Activated CD8-positive, alpha-beta memory T cell treated with anti-CD3 and anti-CD28 coated beads for 1 hour (primary cell): Measurements from ENCODE around the gene FSCN2.
"Not testable (repeated sequence)": the region's sequence is repeated elsewhere in the genome, so short reads cannot be mapped to it uniquely, and the experiment has no call there.

Experiments
- DNase-seq, 2 donors: peaks; one replicate each; pipeline ENCODE4 v3.0.0-alpha.2; 2020; ENCODE audit warnings: low read depth in 1 of 2; ENCODE audit errors: extremely low read depth in 1 of 2

Gene FSCN2

DNA sequence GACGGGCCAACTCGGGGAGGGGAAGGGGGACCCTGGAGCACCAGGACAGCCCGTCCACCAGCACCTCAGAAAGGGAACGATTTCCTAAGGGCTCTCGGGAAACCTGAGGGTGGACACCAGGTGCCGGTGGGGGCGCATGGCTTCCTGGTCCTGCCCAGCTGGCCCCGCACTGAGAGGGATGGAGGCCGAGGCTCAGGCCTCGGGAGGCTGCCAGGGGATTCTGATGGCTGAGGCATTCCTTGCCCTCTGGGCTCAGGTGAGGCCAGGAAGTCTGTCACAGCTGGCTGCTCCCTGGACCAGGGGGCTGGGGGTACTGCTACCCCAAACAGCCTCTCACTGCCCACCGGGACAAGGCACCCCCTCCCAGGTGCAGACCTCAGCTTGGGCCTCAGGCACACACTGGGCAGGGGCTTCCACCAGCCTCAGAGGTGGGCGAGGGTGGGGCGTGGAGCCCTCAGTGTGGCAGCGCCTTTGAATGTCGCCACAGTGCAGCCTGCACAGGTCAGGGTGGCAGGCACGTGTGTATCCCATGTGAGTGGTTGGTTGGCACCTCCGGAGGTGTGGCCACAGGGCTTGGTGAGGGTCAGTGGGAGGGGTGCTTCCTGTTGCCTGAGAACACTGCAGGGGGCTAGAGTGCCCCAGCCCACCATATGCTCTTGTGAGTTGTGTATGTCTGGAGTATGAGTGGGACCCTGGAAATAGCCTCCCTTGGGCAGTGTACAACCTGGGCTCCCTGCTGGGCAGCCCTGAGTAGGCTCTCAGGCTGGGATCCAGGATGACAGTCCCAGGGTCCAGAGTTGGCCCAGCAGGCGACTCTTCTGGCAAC lies 3.9 kb upstream of the FSCN2 start:
- no peak for DNase-seq

DNA sequence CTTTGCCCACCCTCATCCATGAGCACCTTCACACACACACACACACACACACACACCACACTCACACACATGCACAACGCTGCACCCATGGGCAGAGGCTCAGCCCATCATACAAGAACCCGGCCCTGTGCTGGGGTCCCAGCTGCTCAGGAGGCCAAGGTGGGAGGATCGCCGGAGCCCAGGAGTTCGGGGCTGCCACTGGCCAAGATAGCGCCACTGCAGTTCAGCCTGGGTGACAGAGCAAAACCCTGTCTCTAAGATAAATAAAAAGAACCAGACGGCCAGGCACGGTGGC lies 3.4 kb upstream of the FSCN2 start:
- DNase-seq, result no peak

DNA sequence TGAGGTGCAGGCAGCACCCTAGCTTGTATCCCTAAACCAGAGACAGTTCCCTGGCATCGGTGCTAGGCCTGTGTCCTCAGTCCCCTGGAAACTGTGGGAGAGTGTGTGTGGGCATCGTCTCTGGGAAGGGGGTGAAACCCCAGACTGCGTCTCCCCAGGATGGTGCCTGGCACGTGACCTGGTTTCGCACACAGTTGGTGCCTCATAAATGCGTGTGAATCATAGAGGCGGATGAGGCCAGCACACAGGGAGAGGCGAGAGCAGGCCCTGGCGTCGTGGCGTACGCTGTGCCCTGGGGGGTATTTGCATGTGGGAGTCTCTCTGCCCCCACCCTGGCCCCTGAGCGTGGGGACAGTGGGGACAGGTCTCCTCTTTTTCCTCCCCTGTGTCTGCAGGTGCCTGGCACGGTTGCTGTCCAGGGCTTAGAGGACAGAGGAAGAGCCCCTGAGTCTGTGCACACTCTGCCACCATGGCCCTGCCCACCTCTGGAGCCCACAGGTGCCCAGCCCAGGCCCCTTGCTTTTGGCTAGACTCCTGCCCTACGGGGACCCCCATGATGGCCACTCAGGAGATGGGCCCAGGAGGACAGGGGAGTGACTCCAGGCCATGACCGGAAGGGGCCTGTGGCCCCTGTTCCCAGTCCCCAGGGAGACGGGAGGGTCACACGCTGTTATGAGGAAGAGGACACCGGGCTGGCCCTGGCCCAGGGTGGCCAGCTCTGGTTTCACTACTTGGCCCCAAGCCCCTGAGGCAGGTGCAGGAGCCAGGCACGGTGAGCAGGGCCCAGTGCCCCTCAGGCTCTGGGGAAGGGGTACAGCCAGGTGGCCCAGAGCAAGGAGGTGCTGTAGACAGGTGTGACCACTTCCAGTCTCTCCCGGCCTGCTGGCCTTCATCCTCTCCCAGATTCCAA lies 1.3 kb upstream of the FSCN2 start:
- no peak for DNase-seq

DNA sequence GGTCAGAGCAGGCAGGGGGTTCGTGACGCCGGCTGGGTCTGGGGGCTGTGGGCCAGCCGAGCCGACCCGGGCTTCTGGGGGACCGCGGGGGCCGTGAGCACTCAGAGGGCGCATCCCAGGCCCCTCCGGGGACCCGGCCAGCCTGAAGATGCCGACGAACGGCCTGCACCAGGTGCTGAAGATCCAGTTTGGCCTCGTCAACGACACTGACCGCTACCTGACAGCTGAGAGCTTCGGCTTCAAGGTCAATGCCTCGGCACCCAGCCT lies 140 bp downstream of the FSCN2 start:
- no peak for DNase-seq

DNA sequence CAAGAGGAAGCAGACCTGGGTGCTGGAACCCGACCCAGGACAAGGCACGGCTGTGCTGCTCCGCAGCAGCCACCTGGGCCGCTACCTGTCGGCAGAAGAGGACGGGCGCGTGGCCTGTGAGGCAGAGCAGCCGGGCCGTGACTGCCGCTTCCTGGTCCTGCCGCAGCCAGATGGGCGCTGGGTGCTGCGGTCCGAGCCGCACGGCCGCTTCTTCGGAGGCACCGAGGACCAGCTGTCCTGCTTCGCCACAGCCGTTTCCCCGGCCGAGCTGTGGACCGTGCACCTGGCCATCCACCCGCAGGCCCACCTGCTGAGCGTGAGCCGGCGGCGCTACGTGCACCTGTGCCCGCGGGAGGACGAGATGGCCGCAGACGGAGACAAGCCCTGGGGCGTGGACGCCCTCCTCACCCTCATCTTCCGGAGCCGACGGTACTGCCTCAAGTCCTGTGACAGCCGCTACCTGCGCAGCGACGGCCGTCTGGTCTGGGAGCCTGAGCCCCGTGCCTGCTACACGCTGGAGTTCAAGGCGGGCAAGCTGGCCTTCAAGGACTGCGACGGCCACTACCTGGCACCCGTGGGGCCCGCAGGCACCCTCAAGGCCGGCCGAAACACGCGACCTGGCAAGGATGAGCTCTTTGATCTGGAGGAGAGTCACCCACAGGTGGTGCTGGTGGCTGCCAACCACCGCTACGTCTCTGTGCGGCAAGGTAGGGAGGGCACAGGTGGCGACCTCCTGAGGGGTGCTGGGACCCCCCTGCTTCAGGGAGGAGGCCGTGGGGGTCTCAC lies 667 bp downstream of the FSCN2 start:
- DNase-seq, result no peak

DNA sequence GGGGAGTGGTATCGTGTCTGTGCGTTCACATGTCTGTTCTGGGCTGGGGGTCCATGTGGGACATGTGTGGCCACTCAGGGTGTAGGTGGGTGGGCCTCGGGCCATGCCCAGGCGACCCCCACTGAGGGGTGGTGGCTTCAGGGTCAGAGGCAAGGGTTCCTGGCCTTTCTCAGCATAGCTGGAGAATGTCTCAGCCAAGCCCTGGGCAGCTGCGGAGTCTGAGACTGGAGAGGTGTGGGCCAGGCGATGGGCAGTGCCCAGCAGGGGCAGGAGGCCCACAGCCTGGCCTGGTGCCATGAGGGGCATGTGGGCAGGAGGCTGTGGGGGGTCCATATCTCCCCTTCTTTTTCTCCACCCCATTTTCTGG lies 1.2 kb downstream of the FSCN2 start:
- DNase-seq, result no peak

DNA sequence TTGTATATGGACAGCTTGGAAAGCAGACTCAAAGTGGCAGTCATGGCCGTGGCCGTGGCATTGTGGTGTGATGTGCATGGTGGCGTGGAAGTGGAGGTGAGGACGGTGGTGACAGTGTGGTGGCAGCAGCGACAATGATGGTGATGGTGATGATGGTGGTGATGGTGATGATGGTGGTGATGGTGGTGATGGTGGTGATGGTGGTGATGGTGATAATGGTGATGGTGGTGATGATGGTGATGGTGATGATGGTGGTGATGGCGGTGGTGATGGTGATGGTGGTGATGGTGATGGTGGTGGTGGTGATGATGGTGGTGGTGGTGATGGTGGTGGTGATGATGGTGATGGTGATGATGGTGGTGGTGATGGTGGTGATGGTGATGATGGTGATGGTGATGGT lies 2.8 kb downstream of the FSCN2 start:
- not testable (repeated sequence) for DNase-seq

DNA sequence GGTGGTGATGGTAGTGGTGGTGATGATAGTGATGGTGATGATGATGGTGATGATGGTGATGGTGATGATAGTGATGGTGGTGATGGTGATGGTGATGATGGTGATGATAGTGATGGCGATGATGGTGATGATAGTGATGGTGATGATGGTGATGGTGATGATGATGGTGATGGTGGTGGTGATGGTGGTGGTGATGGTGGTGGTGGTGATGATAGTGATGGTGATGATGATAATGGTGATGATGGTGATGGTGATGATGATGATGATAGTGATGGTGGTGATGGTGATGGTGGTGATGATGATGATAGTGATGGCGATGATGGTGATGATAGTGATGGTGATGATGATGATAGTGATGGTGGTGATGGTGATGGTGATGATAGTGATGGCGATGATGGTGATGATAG lies 3.8 kb downstream of the FSCN2 start:
- DNase-seq, result not testable (repeated sequence)

DNA sequence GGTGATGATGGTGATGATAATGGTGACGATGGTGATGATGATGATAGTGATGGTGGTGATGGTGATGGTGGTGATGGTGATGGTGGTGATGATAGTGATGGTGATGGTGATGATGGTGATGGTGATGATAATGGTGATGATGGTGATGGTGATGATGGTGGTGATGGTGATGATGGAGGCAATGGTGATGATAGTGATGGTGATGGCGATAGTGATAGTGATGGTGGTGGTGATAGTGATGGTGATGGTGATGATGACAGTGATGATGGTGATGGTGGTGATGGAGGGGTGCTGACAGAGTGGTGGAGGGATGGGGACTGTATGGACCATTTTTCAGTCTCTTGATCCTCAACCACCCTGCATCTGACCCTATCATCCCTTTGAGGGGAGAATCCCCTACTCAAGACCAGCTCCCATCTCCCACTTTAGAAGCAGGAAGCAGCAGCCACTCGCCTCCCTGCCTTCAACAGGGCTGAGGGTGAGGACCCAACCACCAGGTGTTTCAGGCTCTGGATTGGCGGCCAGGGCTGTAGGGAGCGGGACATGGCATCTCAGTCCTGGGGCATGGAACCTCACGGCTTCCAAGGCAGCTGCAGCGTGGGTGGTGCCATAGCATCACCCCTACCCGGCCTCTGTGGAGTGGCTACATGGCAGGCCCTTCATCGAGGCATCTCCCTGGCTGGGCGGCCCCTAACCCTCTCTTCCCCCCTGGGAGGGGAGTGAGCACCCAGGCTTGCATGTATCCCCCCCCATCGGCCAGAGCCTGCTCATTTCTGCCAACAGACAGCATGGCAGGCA lies 4.5 kb downstream of the FSCN2 start:
- DNase-seq, result no peak

DNA sequence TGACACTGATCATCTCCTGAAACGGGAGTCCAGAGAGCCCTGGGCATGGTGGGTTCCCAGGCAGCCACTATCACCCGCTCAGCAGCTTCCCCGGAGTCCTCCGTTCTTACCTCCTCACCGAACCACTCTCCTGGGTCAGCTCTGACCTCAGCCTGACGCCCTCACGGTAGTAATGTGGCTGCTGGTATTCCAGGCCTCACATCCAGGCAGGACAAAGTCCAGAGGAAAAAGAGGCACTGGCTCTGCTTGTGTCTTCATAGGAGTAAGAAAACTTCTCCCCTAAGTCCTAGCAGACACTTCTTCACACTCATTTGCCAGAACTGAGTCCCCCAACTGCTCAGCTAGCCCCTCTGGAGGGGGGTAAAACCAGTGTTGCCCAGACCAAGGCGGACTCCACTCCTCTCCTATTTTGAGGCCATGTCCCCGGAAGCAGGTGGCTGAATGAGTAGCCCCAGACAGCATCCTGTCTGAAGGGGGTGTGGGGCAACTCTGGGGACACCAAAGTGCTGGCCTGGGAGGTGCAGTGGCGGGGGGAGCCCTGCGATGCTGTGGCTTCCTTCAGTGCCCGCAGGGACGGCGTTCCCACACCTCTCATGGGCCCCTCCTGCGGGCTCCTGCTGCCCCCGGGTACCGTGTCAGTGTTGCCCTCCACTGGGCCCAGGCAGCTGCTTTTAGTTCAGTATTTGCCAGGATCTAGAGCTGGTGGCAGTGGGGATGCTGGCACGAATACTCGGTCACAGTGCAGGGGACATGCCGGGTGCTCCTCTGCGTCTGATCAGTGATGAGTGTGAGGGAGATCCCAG lies 5.4 kb downstream of the FSCN2 start:
- no peak for DNase-seq

DNA sequence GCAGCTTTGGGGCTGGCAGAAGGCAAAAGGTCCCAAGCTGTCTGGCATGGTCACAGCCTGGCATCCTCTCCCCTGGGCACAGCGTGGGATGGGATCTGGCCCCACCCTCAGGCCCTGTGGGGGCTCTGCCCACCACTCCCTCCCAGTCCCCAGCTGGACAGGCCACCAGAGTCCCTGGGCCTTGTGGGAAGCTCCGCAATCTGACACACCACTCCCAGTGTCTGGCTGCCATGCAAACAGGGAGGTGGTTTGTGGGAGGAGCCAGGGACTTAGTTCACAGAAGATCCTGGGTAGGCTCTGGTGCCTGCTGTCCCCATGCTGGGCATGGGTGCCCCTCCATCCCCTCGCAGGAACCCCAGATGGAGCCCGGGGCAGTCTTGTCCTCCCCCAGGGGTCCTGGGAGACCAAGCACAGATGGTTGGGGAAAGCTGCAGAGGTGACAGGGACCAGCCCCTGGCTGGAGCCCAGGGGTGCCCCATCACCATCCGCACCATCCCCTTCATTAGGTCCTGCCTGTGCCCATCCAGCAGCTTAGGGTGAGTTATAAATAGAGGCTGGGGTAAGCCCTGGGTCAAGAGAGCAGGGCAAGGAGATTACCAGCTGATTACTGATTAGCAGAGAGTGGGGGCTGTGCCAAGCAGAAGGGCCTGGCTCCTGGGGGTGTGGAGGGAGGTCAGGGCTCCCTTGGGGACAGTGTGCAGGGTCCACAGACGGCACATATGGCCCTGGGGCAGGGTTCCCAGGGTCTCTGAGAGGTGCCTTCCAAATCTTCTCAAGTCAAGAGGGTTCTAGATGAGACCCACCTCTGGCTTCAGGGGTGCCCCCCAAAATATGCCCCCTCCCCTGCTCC lies 6.2 kb downstream of the FSCN2 start:
- no peak for DNase-seq

DNA sequence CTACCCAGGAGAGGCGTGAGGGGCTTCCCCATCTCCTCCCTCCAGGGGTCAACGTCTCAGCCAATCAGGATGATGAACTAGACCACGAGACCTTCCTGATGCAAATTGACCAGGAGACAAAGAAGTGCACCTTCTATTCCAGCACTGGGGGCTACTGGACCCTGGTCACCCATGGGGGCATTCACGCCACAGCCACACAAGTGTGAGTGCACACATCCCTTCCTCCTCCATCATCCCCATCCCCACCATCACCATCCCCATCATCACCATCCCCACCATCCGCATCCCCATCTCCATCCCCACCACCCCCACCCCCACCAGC lies 6.8 kb downstream of the FSCN2 start:
- no peak for DNase-seq

DNA sequence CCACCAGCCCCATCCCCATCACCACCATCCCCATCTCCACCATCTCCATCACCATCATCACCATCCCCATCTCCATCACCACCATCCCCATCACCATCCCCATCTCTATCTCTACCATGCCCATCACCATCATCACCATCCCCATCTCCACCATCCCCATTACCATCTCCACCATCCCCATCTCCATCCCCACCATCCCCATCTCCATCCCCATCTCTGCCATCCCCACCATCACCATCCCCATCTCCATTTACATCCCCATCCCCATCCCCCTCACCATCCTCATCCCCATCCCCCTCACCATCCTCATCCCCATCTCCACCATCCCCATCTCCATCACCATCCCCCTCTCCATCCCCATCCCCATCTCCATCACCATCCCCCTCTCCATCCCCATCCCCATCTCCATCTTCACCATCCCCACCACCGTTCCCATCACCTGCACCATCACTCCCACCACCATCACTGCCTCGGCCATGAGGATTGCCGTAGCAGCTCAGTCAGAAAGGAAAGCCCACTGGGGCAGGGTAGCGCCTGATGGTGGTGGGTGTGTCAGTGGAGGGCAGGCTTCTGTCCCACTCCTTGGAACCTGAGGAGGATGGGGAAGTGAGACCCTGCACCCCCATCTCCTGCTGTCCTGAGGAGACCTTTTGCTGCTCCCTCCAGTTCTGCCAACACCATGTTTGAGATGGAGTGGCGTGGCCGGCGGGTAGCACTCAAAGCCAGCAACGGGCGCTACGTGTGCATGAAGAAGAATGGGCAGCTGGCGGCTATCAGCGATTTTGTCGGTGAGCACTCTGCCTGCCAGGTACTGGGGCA lies 7.5 kb downstream of the FSCN2 start:
- no peak for DNase-seq

DNA sequence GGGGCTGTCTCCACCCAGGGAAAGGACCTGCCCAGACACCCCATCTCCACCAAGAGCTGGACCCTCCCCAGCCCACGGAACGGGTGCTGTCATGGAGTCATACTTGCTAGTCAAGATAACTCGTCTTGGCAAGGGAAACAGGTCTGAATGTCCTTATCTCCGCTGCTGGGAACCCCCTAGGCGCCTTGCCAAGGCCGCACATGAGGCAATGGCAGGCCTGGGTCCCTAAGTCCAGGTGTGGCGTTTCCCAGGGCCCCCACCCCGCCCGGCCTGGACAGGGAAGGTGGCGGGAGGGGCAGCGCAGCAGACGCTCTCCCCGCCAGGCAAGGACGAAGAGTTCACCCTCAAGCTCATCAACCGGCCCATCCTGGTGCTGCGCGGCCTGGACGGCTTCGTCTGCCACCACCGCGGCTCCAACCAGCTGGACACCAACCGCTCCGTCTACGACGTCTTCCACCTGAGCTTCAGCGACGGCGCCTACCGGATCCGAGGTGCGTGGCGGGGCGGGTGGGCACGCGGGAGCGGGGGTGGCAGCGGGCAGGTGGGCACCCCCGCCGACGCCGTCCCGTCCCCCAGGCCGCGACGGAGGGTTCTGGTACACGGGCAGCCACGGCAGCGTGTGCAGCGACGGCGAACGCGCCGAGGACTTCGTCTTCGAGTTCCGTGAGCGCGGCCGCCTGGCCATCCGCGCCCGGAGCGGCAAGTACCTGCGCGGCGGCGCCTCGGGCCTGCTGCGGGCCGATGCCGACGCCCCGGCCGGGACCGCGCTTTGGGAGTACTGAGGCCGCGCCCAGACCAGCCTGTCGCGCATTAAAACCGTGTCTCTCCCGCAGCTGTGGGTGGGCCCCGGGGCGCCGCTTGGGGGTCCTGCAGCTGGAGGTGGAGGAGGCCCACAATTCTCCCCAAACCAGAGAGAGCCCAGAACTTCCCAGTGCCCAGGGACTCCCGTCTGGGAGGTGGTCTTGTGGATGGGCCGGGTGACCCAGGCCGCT lies 8.4 kb downstream of the FSCN2 start:
- DNase-seq, result no peak

DNA sequence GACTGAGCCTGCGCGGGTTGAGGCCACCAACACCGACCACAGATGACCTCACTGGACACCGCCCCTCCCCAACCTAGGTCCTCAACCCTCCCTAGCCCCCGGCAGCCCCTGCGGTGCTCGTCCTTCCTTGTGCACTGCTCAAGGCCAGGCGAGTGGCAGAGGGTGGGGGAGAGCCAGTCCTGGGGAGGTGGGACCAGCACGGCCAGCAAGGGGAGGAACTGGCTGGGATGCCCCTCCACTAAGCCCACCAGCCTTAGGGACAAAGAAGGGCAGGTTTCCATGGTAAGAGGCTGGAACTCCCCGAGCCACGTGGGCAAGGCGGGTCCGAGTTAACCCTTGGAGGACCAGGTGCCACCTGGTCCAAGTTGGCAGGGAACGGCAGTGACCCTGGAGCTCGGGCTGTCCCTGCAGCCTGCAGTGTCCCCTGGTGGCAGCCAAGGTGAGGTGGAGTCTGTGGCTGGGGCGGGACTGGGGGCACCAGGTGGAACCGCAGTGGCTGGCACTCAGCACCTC lies 9.2 kb downstream of the FSCN2 start:
- no peak for DNase-seq

DNA sequence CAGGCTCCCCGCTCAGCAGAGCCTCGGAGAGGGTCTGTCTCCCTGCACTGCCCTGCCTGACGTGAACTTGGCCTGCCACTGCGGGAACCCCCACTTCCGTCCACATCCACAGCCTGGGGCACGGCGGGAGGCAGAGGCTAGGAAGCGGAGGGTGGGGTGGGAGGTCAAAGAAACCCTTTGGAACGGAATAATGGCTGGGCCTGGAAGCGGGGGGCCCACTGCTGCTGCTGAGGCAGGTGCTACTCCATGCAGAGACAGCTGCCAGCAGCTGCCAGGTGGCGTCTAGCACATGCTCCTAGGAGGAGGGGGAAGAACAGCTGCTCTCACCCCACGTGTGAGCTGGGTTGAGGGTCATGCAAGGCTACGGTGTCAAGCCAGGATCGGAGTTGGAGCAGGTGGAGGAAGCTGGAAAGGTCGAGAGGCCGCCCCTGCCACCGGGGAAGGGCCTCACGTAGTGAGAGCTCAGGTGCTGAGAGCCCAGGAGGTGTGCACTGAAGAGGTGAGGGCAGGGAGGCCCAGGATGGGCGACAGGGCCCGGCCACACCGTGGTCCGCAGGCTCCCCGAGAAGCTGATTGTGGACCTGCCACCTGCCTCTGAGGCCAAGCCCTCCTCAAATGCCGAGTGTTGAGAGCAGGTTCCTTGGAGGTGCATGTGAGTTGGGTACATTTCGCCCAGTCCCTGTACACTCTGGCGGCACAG lies 9.8 kb downstream of the FSCN2 start:
- no peak for DNase-seq
